Measurements from ENCODE around the gene DENND5A.
A peak's percentile ranks its signal among the peaks of the same experiment; 100 is the strongest.
"Not testable (repeated sequence)": the region's sequence is repeated elsewhere in the genome, so short reads cannot be mapped to it uniquely, and the experiment has no call there.

DENND5A gene

GRCh38 chr11:9161991-9162390 lies 103.2 kb downstream of the DENND5A start:
- not testable (repeated sequence) for H2BK5ac ChIP-seq (ENCODE audit: low read length); H4K5ac ChIP-seq (ENCODE audit: low read length); H3K4me3 ChIP-seq (ENCODE audit: low read length); H4K8ac ChIP-seq (ENCODE audit: low read depth, low read length); H3K56ac ChIP-seq (ENCODE audit: low read length); H3K4ac ChIP-seq (ENCODE audit: low read depth, low read length); H3K23ac ChIP-seq (ENCODE audit: low read length); H3K4me1 ChIP-seq (ENCODE audit: control insufficient read depth, low read depth, low read length); H3K27me3 ChIP-seq (ENCODE audit: insufficient read depth, low read length, poor library complexity); H3K79me2 ChIP-seq (ENCODE audit: control insufficient read depth, insufficient read depth, low read length); H2BK15ac ChIP-seq (replicated peaks; ENCODE audit: low read depth); H2BK120ac ChIP-seq (ENCODE audit: low read depth, low read length); H3K18ac ChIP-seq (ENCODE audit: low read length); H3K9ac ChIP-seq (ENCODE audit: low read length); H3K27ac ChIP-seq (ENCODE audit: low read depth, low read length); DNase-seq; H2AK5ac ChIP-seq (ENCODE audit: low read length); H3K4me2 ChIP-seq (ENCODE audit: low read length); H3K36me3 ChIP-seq (ENCODE audit: control insufficient read depth, insufficient read depth, low read length); H3K79me1 ChIP-seq (ENCODE audit: low read length)
- WGBS (ENCODE audit: extremely low coverage, insufficient coverage, low lambda C conversion rate) = no CpG with 5 or more reads among the region's 6 CpGs

GRCh38 chr11:9160166-9160565 lies 105.0 kb downstream of the DENND5A start:
- Histone ChIP-seq H3K4me1 (ENCODE audit: control insufficient read depth, low read depth, low read length) (peaks cover 3% of the 10 kb centered on the region), H3K23ac (ENCODE audit: low read length) (no peak overlapping the region), H3K56ac (ENCODE audit: low read length) (no peak overlapping the region), H3K79me1 (ENCODE audit: low read length) (peaks cover 2% of the 10 kb centered on the region), H4K8ac (ENCODE audit: low read depth, low read length) (no peak overlapping the region), H3K4ac (ENCODE audit: low read depth, low read length) (no peak overlapping the region), H3K9ac (ENCODE audit: low read length) (no peak overlapping the region), H3K36me3 (ENCODE audit: control insufficient read depth, insufficient read depth, low read length) (peaks cover 2% of the 10 kb centered on the region), H2BK15ac (replicated peaks; ENCODE audit: low read depth) (no peak overlapping the region), H3K27me3 (ENCODE audit: insufficient read depth, low read length, poor library complexity) (no peaks in the 10 kb centered on the region), H2BK5ac (ENCODE audit: low read length) (no peak overlapping the region), H3K27ac (ENCODE audit: low read depth, low read length) (no peak overlapping the region), H3K4me2 (ENCODE audit: low read length) (no peak overlapping the region), H4K5ac (ENCODE audit: low read length) (no peak overlapping the region), H3K4me3 (ENCODE audit: low read length) (no peak overlapping the region), H2BK120ac (ENCODE audit: low read depth, low read length) (no peak overlapping the region), H3K18ac (ENCODE audit: low read length) (no peak overlapping the region), H3K79me2 (ENCODE audit: control insufficient read depth, insufficient read depth, low read length) (no peaks in the 10 kb centered on the region), H2AK5ac (ENCODE audit: low read length) (no peak overlapping the region)
- no peak for DNase-seq

GRCh38 chr11:9158898-9159391 lies 106.2 kb downstream of the DENND5A start:
- Histone ChIP-seq H4K8ac (ENCODE audit: low read depth, low read length) (no peak overlapping the region), H3K4me2 (ENCODE audit: low read length) (no peak overlapping the region), H2BK5ac (ENCODE audit: low read length) (no peak overlapping the region), H2AK5ac (ENCODE audit: low read length) (no peak overlapping the region), H3K36me3 (ENCODE audit: control insufficient read depth, insufficient read depth, low read length) (peaks cover 2% of the 10 kb centered on the region), H3K23ac (ENCODE audit: low read length) (no peak overlapping the region), H3K27me3 (ENCODE audit: insufficient read depth, low read length, poor library complexity) (no peaks in the 10 kb centered on the region), H2BK120ac (ENCODE audit: low read depth, low read length) (no peak overlapping the region), H3K79me1 (ENCODE audit: low read length) (peaks cover 3% of the 10 kb centered on the region), H2BK15ac (replicated peaks; ENCODE audit: low read depth) (no peak overlapping the region), H3K79me2 (ENCODE audit: control insufficient read depth, insufficient read depth, low read length) (no peaks in the 10 kb centered on the region), H3K27ac (ENCODE audit: low read depth, low read length) (no peak overlapping the region), H3K4ac (ENCODE audit: low read depth, low read length) (no peak overlapping the region), H3K9ac (ENCODE audit: low read length) (no peak overlapping the region), H3K56ac (ENCODE audit: low read length) (no peak overlapping the region), H3K18ac (ENCODE audit: low read length) (no peak overlapping the region), H3K4me3 (ENCODE audit: low read length) (no peak overlapping the region), H4K5ac (ENCODE audit: low read length) (no peak overlapping the region), H3K4me1 (ENCODE audit: control insufficient read depth, low read depth, low read length) (peaks cover 3% of the 10 kb centered on the region)
- DNase-seq = no peak

GRCh38 chr11:9155930-9156329 lies 109.2 kb downstream of the DENND5A start:
- no peaks in the 10 kb centered on the region for H3K27me3 ChIP-seq (ENCODE audit: insufficient read depth, low read length, poor library complexity)
- no CpG with 5 or more reads among the region's 4 CpGs for WGBS (ENCODE audit: extremely low coverage, insufficient coverage, low lambda C conversion rate)

GRCh38 chr11:9153651-9154050 lies 111.5 kb downstream of the DENND5A start:
- no peak overlapping the region for H3K27ac ChIP-seq (ENCODE audit: low read depth, low read length)
- H3K4me3 ChIP-seq (ENCODE audit: low read length) = no peak overlapping the region
- H3K4me1 ChIP-seq (ENCODE audit: control insufficient read depth, low read depth, low read length) = peaks cover 3% of the 10 kb centered on the region
- no peak overlapping the region for H3K4ac ChIP-seq (ENCODE audit: low read depth, low read length)
- H3K36me3 ChIP-seq (ENCODE audit: control insufficient read depth, insufficient read depth, low read length) = peaks cover 11% of the 10 kb centered on the region
- no peak overlapping the region for H4K8ac ChIP-seq (ENCODE audit: low read depth, low read length)
- H3K4me2 ChIP-seq (ENCODE audit: low read length) = no peak overlapping the region
- H3K9ac ChIP-seq (ENCODE audit: low read length) = no peak overlapping the region
- no peak overlapping the region for H2BK15ac ChIP-seq (replicated peaks; ENCODE audit: low read depth)
- peaks cover 3% of the 10 kb centered on the region for H3K79me1 ChIP-seq (ENCODE audit: low read length)
- no peaks in the 10 kb centered on the region for H3K79me2 ChIP-seq (ENCODE audit: control insufficient read depth, insufficient read depth, low read length)
- no peak overlapping the region for H4K5ac ChIP-seq (ENCODE audit: low read length)
- WGBS (ENCODE audit: extremely low coverage, insufficient coverage, low lambda C conversion rate) = no CpG with 5 or more reads among the region's 2 CpGs
- DNase-seq = no peak
- H2BK120ac ChIP-seq (ENCODE audit: low read depth, low read length) = no peak overlapping the region
- H2BK5ac ChIP-seq (ENCODE audit: low read length) = no peak overlapping the region
- no peak overlapping the region for H3K56ac ChIP-seq (ENCODE audit: low read length)
- H3K27me3 ChIP-seq (ENCODE audit: insufficient read depth, low read length, poor library complexity) = no peaks in the 10 kb centered on the region
- H2AK5ac ChIP-seq (ENCODE audit: low read length) = no peak overlapping the region
- H3K18ac ChIP-seq (ENCODE audit: low read length) = no peak overlapping the region
- H3K23ac ChIP-seq (ENCODE audit: low read length) = no peak overlapping the region

More at GRCh38 chr11:9155930-9156329, 109.2 kb downstream of the DENND5A start:
- Histone ChIP-seq H3K23ac (ENCODE audit: low read length) (no peak overlapping the region), H3K4me1 (ENCODE audit: control insufficient read depth, low read depth, low read length) (peaks cover 3% of the 10 kb centered on the region), H3K4me3 (ENCODE audit: low read length) (no peak overlapping the region), H3K18ac (ENCODE audit: low read length) (no peak overlapping the region), H3K56ac (ENCODE audit: low read length) (no peak overlapping the region), H3K4me2 (ENCODE audit: low read length) (no peak overlapping the region), H4K8ac (ENCODE audit: low read depth, low read length) (no peak overlapping the region), H3K79me1 (ENCODE audit: low read length) (peaks cover 3% of the 10 kb centered on the region), H3K4ac (ENCODE audit: low read depth, low read length) (no peak overlapping the region), H2BK5ac (ENCODE audit: low read length) (no peak overlapping the region), H3K9ac (ENCODE audit: low read length) (no peak overlapping the region), H2BK120ac (ENCODE audit: low read depth, low read length) (no peak overlapping the region), H3K27ac (ENCODE audit: low read depth, low read length) (no peak overlapping the region), H3K79me2 (ENCODE audit: control insufficient read depth, insufficient read depth, low read length) (no peaks in the 10 kb centered on the region), H4K5ac (ENCODE audit: low read length) (no peak overlapping the region), H2BK15ac (replicated peaks; ENCODE audit: low read depth) (no peak overlapping the region), H3K36me3 (ENCODE audit: control insufficient read depth, insufficient read depth, low read length) (peaks cover 5% of the 10 kb centered on the region), H2AK5ac (ENCODE audit: low read length) (no peak overlapping the region)
- DNase-seq = peak; percentile 86

- Histone ChIP-seq H3K27ac (ENCODE audit: low read depth, low read length) (no peak overlapping the region), H3K79me1 (ENCODE audit: low read length) (peaks cover 3% of the 10 kb centered on the region), H3K9ac (ENCODE audit: low read length) (no peak overlapping the region), H3K4ac (ENCODE audit: low read depth, low read length) (no peak overlapping the region), H3K18ac (ENCODE audit: low read length) (no peak overlapping the region), H3K27me3 (ENCODE audit: insufficient read depth, low read length, poor library complexity) (no peaks in the 10 kb centered on the region), H2BK15ac (replicated peaks; ENCODE audit: low read depth) (no peak overlapping the region), H2BK5ac (ENCODE audit: low read length) (no peak overlapping the region), H3K23ac (ENCODE audit: low read length) (no peak overlapping the region), H3K36me3 (ENCODE audit: control insufficient read depth, insufficient read depth, low read length) (peaks cover 11% of the 10 kb centered on the region), H4K5ac (ENCODE audit: low read length) (no peak overlapping the region), H3K79me2 (ENCODE audit: control insufficient read depth, insufficient read depth, low read length) (no peaks in the 10 kb centered on the region), H3K4me2 (ENCODE audit: low read length) (no peak overlapping the region), H2AK5ac (ENCODE audit: low read length) (no peak overlapping the region), H3K4me1 (ENCODE audit: control insufficient read depth, low read depth, low read length) (peaks cover 3% of the 10 kb centered on the region), H3K56ac (ENCODE audit: low read length) (no peak overlapping the region), H2BK120ac (ENCODE audit: low read depth, low read length) (no peak overlapping the region), H4K8ac (ENCODE audit: low read depth, low read length) (no peak overlapping the region), H3K4me3 (ENCODE audit: low read length) (no peak overlapping the region)
- no peak for DNase-seq
- WGBS (ENCODE audit: extremely low coverage, insufficient coverage, low lambda C conversion rate) = no CpG with 5 or more reads among the region's 2 CpGs
Observed at GRCh38 chr11:9151631-9152030, 113.5 kb downstream of the DENND5A start.
